AML-193 (cell line): Measurements from ENCODE around the gene CHURC1.
A peak's percentile ranks its signal among the peaks of the same experiment; 100 is the strongest.
"Not testable (repeated sequence)": the region's sequence is repeated elsewhere in the genome, so short reads cannot be mapped to it uniquely, and the experiment has no call there.

Source experiments
- DNase-seq, 2 experiments: peaks; one replicate each; lab custom pipeline; 2025; lab: John Stamatoyannopoulos, UW

The CHURC1 gene

DNA sequence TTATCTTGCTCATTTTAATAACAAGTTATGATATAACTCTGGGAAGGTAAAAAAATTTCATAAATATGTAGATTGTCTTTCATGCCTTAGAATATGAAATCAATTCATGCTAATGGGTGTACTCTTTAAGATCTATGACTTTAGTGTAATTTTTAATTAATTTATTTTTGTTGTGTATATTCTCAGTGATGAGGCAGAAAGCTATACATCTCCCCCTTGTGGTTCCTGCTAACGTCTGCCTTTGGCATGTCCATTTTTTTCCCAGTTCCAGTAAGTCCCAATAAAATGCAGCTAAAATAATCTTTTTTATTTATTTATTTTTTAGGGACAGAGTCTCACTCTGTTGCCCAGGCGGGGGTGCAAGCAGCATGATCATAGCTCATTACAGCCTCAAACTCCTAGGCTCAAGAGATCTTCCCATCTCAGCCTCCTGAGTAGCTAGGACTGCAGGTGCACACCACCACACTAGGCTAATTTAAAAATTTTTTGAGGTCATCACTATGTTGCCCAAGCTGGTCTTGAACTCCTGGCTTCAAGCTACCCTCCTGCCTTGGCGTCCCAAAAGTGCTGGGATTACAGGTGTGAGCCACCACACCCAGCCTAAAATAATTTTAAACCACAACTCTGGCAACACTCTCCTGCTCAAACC lies 3.3 kb upstream of the CHURC1 start:
- DNase-seq, result peak; percentile 29 to 32

DNA sequence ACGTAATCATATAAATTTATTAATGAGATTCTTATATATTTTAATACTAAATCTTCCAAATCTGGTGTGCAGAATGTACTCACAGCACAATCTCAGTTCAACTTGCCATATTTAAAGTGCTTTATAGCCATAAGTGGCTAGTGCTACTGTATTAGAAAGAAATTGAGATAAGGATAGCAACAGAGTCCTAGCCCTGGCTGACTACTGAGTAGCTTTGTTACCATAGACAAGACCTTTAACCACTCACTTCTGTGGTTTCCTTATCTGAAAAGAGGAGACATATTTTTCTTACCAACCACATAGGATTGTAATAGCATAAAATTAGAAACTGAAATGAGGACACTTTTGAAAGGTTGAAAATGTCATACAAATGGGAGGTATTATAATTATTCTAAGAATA lies 2.0 kb upstream of the CHURC1 start:
- no peak for DNase-seq

DNA sequence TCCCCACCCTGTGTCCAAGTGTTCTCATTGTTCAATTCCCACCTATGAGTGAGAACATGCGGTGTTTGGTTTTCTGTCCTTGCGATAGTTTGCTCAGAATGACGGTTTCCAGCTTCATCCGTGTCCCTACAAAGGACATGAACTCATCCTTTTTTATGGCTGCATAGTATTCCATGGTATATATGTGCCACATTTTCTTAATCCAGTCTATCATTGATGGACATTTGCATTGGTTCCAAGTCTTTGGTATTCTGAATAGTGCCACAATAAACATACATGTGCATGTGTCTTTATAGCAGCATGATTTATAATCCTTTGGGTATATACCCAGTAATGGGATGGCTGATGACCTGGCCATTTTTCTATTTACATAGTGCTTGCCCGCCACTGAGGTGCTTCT lies 778 bp upstream of the CHURC1 start:
- DNase-seq, result not testable (repeated sequence)

- no peak for DNase-seq
Measured at GRCh38 chr14:64915029-64915424, 772 bp downstream of the CHURC1 start.

DNA sequence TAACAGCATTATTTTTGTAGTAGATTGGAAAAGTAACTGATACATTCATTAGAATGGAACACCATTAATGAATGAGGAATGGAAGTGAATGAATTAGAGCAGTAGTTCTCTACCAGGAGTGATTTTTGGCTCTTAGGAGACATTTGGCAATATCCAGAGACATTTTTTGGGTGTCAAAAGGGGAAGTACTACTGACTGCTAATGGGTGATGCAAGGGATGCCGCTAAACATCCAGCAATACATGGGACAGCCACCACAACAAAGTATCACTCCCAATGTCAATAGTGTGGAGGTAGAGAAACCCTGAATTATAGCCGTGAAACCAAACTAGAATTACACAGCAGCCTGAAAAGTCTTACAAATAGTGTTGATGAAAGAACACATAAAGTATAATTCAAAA lies 1.5 kb downstream of the CHURC1 start:
- DNase-seq, result peak; percentile 55 to 57

DNA sequence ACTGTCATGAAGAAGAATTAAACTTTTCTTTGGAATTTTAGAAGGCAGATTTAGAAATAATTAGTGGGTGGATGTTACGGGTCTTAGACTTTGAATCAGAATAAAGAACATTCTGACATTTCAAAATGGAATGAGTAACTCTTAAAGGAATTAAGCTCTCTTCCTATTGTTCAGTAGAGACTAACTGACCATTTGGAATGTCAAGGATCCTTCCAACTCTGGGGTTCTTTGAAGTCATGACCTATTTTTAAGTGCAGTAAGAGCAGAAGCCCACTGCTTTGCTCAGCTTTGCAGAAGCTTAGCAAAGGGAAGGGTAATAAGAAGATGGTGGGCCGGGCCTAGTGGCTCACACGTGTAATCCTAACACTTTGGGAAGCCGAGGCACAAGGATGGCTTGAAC lies 4.0 kb downstream of the CHURC1 start:
- no peak for DNase-seq

DNA sequence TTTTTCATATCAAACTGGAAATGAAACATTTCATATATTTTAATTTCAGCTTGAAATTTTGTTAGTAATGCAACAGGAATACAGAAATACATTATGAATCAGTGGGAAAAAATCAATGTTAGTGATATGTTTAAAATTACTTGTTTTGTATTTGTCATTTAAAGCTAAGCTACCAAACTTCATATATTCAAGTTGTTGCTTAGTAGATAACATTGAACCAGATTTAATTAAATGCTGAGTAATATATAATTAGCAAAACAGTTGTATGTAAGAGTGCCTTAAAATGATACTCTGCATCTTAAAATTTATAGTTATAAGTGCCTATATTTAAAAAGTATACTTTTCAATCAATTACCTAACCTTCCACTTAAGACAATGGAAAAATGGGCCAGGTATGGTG lies 5.0 kb downstream of the CHURC1 start:
- no peak for DNase-seq

- DNase-seq, result no peak
Measured at GRCh38 chr14:64919618-64920017, 5.4 kb downstream of the CHURC1 start.

DNA sequence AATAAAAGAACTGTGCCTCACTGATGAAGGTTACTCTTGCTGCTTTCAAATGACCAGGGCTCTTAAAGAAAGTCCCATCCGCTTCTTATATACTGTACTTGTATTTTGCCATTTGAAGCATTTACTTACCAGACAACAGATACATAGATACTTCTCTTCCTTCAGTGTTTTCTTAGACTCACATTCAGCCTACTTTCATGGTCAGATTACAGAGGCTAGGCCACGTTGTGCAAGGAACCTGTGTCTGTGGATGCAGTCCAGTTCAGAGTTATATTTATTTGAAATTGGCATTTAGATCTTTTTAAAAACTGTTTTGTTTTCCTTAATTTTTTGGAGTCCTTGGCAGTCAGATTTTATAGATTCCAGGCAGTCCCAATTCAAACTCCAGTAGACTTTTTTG lies 6.2 kb downstream of the CHURC1 start:
- DNase-seq, result no peak

- DNase-seq, result no peak
Measured at GRCh38 chr14:64923015-64923414, 8.8 kb downstream of the CHURC1 start.

DNA sequence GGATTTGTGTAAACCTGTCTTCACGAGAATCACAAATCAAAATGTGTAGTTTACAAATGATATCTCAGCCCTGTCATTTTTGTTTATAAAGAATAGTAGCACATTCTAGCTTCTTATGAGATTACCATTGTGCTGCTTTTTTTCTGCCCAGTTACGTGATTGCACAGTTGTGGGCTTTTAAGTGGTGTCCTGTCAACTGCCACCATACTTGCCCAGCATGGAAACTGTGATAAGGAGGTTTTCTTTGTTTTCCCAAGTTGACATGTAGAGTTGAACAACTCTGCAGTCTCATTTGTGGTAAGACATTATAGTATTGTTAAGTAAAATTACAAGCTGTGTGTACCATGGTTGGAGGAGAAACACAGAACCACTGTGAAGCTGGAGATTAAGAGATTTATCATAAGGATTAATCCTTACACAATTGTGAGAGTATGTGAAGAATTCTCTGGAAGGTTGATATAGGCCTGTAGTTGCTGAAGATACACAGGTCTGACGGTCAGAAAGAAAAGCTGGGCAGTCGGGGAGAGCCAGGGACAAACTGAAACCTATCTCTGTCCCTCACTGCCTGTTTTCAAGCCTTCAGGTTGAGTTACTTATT lies 12.2 kb downstream of the CHURC1 start:
- no peak for DNase-seq

- DNase-seq, result no peak
Measured at GRCh38 chr14:64927031-64927430, 12.8 kb downstream of the CHURC1 start.

DNA sequence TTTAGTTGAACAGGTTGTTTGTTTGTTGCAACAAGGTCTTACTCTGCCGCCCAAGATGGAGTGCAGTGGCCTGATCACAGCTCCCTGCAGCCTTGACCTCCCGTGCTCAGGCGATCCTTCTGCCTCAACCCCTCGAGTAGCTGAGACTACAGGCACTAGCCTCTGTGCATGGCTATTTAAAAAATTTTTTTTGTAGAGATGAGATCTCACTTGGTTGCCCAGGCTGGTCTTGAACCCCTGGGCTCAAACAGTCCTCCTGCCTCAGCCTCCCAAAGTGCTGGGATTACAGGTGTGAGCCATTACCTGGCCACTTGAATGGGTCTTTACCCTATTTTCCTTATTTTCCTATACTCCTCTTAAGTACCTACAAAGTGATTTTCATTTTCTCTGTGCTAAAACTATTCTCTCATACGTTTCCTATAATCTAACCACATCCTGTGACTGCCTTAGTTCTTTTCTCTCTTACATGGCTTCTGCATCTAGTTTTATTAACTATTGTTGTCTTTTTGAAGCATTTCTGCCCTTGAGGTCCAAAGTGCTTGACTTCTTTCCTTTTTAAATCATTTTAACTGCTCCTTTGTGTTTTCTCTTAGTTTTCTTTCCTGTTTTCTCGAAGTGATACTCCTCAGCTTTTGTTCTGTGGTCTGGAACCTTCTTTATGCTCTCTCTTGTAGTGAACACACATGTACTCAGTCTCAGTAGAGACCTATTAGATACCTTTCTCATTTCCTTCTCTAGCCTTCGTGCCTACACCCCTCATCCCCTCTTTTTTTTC lies 14.2 kb downstream of the CHURC1 start:
- DNase-seq, result no peak

- DNase-seq, result no peak
Measured at GRCh38 chr14:64929014-64929359, 14.7 kb downstream of the CHURC1 start.

DNA sequence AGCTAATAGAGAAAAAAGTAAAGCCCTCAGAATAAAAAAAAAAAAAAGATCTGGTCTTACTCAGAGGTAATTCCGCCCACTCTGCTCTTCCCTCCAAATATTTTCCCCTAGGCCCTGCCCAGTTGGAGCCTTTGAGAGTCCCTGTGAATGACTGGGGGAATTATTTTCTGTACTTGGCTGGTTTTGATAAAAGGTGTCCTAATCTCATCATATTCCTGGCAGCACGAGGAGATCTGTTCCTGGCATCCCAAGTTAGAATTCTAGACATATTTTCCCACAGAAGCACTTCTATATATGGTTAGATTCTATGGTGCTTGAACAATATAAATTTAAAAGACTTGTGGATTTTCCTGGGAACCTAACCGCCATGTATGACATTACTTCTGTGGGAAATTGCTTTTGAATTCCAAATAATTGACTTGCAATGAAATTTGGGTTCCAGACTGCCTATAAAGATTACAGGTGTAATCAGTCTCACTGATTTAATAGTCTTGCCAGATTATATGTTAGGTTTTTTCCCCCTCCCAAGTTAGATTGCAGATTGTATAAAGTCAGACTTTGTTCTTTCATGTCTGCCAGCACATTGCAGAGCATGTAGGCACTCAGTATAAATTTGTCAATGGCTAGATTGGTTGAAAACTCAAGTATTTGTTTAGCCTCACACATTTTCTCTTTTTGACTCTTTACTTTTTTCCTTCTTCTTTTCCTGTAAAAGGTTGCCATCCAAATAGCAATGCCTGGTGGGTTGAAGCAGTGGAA lies 16.0 kb downstream of the CHURC1 start:
- no peak for DNase-seq

GRCh38 chr14:64931123-64931522 lies 16.9 kb downstream of the CHURC1 start:
- no peak for DNase-seq

DNA sequence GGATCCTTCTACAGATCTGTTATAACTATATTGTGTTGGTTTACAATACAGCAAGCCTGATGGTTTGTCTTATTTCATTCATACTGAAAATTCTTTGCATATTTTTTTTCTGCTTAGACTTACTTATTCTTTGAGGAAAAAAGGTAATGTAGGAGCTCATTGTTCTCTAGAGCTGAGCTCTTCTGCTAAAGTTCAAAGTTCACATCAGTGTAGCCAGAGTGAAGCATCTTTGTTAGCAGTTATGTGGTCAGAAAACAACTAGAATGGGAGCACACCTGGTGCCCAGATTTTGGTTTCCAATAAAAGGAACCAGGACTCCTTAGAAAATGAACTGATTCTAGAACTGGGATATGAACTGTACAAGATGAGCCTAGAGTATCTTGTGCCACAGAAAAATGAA lies 18.0 kb downstream of the CHURC1 start:
- DNase-seq, result no peak

GRCh38 chr14:64934338-64934929 lies 20.2 kb downstream of the CHURC1 start:
- DNase-seq, result no peak

DNA sequence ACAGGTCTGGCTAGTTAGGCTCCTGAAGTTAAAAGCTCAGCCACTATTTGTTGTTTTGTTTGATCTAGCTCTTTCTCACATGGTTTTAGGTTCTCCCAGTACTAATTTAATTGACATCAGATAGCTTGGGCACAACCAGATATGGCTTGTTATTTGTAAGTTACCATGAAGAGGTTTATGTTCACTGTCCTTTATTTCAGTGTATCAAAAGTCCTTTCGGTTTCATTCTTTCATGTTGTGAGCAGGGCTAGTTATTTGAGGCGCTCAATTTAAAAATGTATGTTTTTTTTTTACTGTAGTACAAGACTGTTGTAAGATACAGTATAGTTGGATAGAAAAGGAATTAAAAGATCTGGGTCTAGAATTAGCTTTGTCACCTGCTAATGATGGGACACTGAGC lies 21.3 kb downstream of the CHURC1 start:
- no peak for DNase-seq

GRCh38 chr14:64937171-64937820 lies 23.0 kb downstream of the CHURC1 start:
- no peak for DNase-seq

DNA sequence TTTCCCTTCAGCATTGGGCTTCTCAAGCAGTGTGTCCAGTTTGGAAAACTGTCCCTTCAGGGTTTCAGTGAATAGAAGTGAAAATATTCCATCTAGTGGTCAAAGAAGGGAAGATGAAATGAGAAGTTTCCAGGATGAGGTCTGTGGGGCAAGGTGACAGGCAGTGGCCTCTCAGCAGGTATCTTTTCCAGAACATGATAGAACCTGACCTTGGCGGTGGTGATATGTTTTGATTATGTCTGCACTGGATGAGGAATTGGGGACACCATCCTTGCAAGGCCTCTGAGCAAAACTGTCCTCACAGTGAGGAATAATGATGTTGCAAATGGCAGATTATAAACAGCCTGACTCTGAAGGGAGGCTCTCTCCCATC lies 23.6 kb downstream of the CHURC1 start:
- no peak for DNase-seq
